RPMI7951 (cell line): Measurements from ENCODE around the gene PLK5. TPM values are rescaled to one million over a fixed set of nuclear protein-coding genes. Genes with fewer than 3 reads are reported as not detected.
"Not testable (repeated sequence)": the region's sequence is repeated elsewhere in the genome, so short reads cannot be mapped to it uniquely, and the experiment has no call there.

Experiments used
- DNase-seq: peaks from one replicate; pipeline ENCODE4 v3.0.0-alpha.2; 2012; ENCODE audit warnings: low read depth
- total RNA-seq: library from RNA; depleted of rRNA; stranded (reverse); fragments of >200 nt; shearing (Covaris generic); gene quantifications from 2 replicates; pipeline ENCODE4 v1.2.3, GENCODE V29; 2014

PLK5 gene
- total RNA-seq, 1 experiment from 2014 or later = not detected

- DNase-seq = no peak
Observed at GRCh38 chr19:1525343-1525742, 1.5 kb downstream of the PLK5 start.

- no peak for DNase-seq
Observed at GRCh38 chr19:1526066-1526778, 2.3 kb downstream of the PLK5 start.

- no peak for DNase-seq
Observed at GRCh38 chr19:1526979-1527649, 3.2 kb downstream of the PLK5 start.

GRCh38 chr19:1527650-1528309 is 3.9 kb downstream of the PLK5 start:
- no peak for DNase-seq

- DNase-seq = no peak
Observed at GRCh38 chr19:1528596-1529429, 4.9 kb downstream of the PLK5 start.

GRCh38 chr19:1529430-1529816 is 5.5 kb downstream of the PLK5 start:
- DNase-seq = no peak

GRCh38 chr19:1530856-1531255 is 7.0 kb downstream of the PLK5 start:
- not testable (repeated sequence) for DNase-seq

GRCh38 chr19:1531587-1531986 is 7.7 kb downstream of the PLK5 start:
- DNase-seq = no peak

GRCh38 chr19:1532003-1532402 is 8.1 kb downstream of the PLK5 start:
- DNase-seq = no peak

GRCh38 chr19:1533510-1534150 is 9.8 kb downstream of the PLK5 start:
- no peak for DNase-seq

- DNase-seq = no peak
Observed at GRCh38 chr19:1534972-1535371, 11.1 kb downstream of the PLK5 start.

- DNase-seq = not testable (repeated sequence)
Observed at GRCh38 chr19:1535699-1536098, 11.8 kb downstream of the PLK5 start.

- DNase-seq = no peak
Observed at GRCh38 chr19:1538978-1539377, 15.1 kb downstream of the PLK5 start.

- DNase-seq = not testable (repeated sequence)
Observed at GRCh38 chr19:1539749-1540148, 15.9 kb downstream of the PLK5 start.

- DNase-seq = no peak
Observed at GRCh38 chr19:1540365-1540925, 16.6 kb downstream of the PLK5 start.

- DNase-seq = no peak
Observed at GRCh38 chr19:1549332-1549945, 25.6 kb downstream of the PLK5 start.

- no peak for DNase-seq
Observed at GRCh38 chr19:1551068-1552040, 27.5 kb downstream of the PLK5 start.

- DNase-seq = no peak
Observed at GRCh38 chr19:1553415-1553814, 29.5 kb downstream of the PLK5 start.

GRCh38 chr19:1554968-1555367 is 31.1 kb downstream of the PLK5 start:
- DNase-seq = no peak
